Hepatocyte (in vitro differentiated cells): ENCODE results near the gene UCMA.

Experiments used
- EZH2 ChIP-seq: fragments of 200-600 bp; sonication (generic); IDR thresholded peaks from 2 replicates; pipeline ENCODE4 v1.6.1; 2016; ENCODE audit warnings: antibody characterized with exemption, mild to moderate bottlenecking, borderline replicate concordance
- EZH2phosphoT487 ChIP-seq: fragments of 200-600 bp; sonication (generic); IDR thresholded peaks from one replicate; pipeline ENCODE4 v1.6.1; 2018; ENCODE audit warnings: antibody characterized with exemption, mild to moderate bottlenecking, low read depth, moderate library complexity; ENCODE audit not compliant: unreplicated experiment, severe bottlenecking
- TF ChIP-seq, protein P1 (sequence below): fragments of 200-600 bp; sonication (generic); IDR thresholded peaks from 2 replicates; pipeline ENCODE4 v1.5.1; 2016; ENCODE audit warnings: antibody characterized with exemption, mild to moderate bottlenecking; ENCODE audit not compliant: poor library complexity

DNA sequence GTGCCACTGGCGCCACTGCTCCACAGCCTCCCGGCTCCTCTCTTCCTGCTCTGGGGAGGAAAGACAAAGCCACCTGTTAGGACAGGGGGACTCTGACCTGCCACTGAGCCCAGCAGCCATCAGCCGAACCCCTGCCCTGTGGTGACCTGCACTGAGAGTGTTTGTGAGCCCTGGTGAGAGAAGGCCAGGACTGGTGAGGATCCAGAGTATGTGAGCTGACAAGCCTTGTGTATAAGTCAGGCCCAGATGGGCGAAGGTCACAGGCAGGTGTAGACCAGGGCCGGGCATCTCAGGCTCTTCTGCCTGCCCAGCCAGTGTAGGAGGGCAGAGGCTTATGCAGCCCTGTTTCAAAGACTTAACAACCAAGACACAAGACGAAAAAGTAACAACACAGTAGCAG, 12.0 kb downstream of the UCMA start:
- TF ChIP-seq, protein P1, sequence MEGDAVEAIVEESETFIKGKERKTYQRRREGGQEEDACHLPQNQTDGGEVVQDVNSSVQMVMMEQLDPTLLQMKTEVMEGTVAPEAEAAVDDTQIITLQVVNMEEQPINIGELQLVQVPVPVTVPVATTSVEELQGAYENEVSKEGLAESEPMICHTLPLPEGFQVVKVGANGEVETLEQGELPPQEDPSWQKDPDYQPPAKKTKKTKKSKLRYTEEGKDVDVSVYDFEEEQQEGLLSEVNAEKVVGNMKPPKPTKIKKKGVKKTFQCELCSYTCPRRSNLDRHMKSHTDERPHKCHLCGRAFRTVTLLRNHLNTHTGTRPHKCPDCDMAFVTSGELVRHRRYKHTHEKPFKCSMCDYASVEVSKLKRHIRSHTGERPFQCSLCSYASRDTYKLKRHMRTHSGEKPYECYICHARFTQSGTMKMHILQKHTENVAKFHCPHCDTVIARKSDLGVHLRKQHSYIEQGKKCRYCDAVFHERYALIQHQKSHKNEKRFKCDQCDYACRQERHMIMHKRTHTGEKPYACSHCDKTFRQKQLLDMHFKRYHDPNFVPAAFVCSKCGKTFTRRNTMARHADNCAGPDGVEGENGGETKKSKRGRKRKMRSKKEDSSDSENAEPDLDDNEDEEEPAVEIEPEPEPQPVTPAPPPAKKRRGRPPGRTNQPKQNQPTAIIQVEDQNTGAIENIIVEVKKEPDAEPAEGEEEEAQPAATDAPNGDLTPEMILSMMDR: no peak
- TF ChIP-seq EZH2phosphoT487 (no peak), EZH2 (no peak)
